Measurements from ENCODE around the gene CPN1.

DNA sequence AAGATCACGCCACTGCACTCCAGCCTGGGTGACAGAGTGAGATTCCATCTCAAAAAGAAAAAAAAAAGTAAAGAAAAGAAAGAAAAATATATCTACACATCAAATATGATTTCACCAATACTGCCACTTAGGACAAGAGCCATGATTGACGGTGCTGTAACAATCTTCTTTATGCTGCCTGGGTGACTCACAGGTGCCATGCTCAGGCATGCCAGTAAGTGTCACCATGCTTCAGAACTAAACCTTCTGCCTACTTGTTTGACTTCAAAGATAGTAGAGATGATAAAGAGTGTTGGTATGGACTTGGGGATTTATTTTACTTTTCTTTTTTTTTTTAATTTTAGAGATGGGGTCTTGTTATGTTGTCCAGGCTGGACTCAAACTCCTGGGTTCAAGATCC is 38.3 kb downstream of the CPN1 start:
- TF ChIP-seq, protein P1, sequence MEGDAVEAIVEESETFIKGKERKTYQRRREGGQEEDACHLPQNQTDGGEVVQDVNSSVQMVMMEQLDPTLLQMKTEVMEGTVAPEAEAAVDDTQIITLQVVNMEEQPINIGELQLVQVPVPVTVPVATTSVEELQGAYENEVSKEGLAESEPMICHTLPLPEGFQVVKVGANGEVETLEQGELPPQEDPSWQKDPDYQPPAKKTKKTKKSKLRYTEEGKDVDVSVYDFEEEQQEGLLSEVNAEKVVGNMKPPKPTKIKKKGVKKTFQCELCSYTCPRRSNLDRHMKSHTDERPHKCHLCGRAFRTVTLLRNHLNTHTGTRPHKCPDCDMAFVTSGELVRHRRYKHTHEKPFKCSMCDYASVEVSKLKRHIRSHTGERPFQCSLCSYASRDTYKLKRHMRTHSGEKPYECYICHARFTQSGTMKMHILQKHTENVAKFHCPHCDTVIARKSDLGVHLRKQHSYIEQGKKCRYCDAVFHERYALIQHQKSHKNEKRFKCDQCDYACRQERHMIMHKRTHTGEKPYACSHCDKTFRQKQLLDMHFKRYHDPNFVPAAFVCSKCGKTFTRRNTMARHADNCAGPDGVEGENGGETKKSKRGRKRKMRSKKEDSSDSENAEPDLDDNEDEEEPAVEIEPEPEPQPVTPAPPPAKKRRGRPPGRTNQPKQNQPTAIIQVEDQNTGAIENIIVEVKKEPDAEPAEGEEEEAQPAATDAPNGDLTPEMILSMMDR (IDR thresholded peaks at IDR 0.05; ENCODE audit: insufficient read depth, low read depth, low read length): no peak
- TF ChIP-seq EZH2 (IDR thresholded peaks at IDR 0.05; ENCODE audit: insufficient read depth, low read length): no peak
